Measurements from ENCODE around the gene TJP3.

The TJP3 gene

GRCh38 chr19:3660493-3661219 is 47.5 kb upstream of the TJP3 start:
- TF ChIP-seq NFIC (IDR thresholded peaks at IDR 0.05): no peak
- TF ChIP-seq YY1 (IDR thresholded peaks at IDR 0.05; ENCODE audit: low read depth): no peak
- TF ChIP-seq RAD21 (IDR thresholded peaks at IDR 0.05; ENCODE audit: low read depth): no peak
- TF ChIP-seq USF1 (IDR thresholded peaks at IDR 0.05): no peak
- no peak for TF ChIP-seq TEAD4 (IDR thresholded peaks at IDR 0.05)
- TF ChIP-seq FOXM1 (IDR thresholded peaks at IDR 0.05; ENCODE audit: borderline replicate concordance, low read depth): no peak
- no peak for TF ChIP-seq EGR1 (IDR thresholded peaks at IDR 0.05)
- no peak for TF ChIP-seq MAX (IDR thresholded peaks at IDR 0.05)
- TF ChIP-seq REST (IDR thresholded peaks at IDR 0.05; ENCODE audit: low read depth): no peak
- no peak for TF ChIP-seq CEBPB (IDR thresholded peaks at IDR 0.05)
- TF ChIP-seq CREB1 (IDR thresholded peaks at IDR 0.05; ENCODE audit: low read depth): no peak
- TF ChIP-seq ZBTB7A (IDR thresholded peaks at IDR 0.05; ENCODE audit: low read depth): no peak
- TF ChIP-seq TCF12 (IDR thresholded peaks at IDR 0.05; ENCODE audit: low read depth): no peak
- no peak for TF ChIP-seq EP300 (IDR thresholded peaks at IDR 0.05; ENCODE audit: borderline replicate concordance)
- no peak for TF ChIP-seq TAF1 (IDR thresholded peaks at IDR 0.05; ENCODE audit: low read depth)

GRCh38 chr19:3661284-3662238 is 46.6 kb upstream of the TJP3 start:
- no peak for TF ChIP-seq FOXM1 (IDR thresholded peaks at IDR 0.05; ENCODE audit: borderline replicate concordance, low read depth)
- no peak for TF ChIP-seq RAD21 (IDR thresholded peaks at IDR 0.05; ENCODE audit: low read depth)
- TF ChIP-seq CEBPB (IDR thresholded peaks at IDR 0.05): no peak
- no peak for TF ChIP-seq TEAD4 (IDR thresholded peaks at IDR 0.05)
- no peak for TF ChIP-seq EP300 (IDR thresholded peaks at IDR 0.05; ENCODE audit: borderline replicate concordance)
- TF ChIP-seq TCF12 (IDR thresholded peaks at IDR 0.05; ENCODE audit: low read depth): no peak
- no peak for TF ChIP-seq TAF1 (IDR thresholded peaks at IDR 0.05; ENCODE audit: low read depth)
- no peak for TF ChIP-seq NFIC (IDR thresholded peaks at IDR 0.05)
- no peak for TF ChIP-seq REST (IDR thresholded peaks at IDR 0.05; ENCODE audit: low read depth)
- TF ChIP-seq YY1 (IDR thresholded peaks at IDR 0.05; ENCODE audit: low read depth): no peak
- TF ChIP-seq MAX (IDR thresholded peaks at IDR 0.05): no peak
- no peak for TF ChIP-seq USF1 (IDR thresholded peaks at IDR 0.05)
- no peak for TF ChIP-seq EGR1 (IDR thresholded peaks at IDR 0.05)

GRCh38 chr19:3663838-3664237 is 44.3 kb upstream of the TJP3 start:
- TF ChIP-seq EGR1 (IDR thresholded peaks at IDR 0.05): no peak
- TF ChIP-seq RAD21 (IDR thresholded peaks at IDR 0.05; ENCODE audit: low read depth): no peak

GRCh38 chr19:3664879-3665642 is 43.1 kb upstream of the TJP3 start:
- TF ChIP-seq YY1 (IDR thresholded peaks at IDR 0.05; ENCODE audit: low read depth): no peak
- TF ChIP-seq TEAD4 (IDR thresholded peaks at IDR 0.05): peak; percentile 28; the same call in 1 of the 2 replicates
- TF ChIP-seq TAF1 (IDR thresholded peaks at IDR 0.05; ENCODE audit: low read depth): no peak
- TF ChIP-seq EGR1 (IDR thresholded peaks at IDR 0.05): 0 out of 2 replicates have a peak, but pooled peaks have one; percentile 60
- TF ChIP-seq REST (IDR thresholded peaks at IDR 0.05; ENCODE audit: low read depth): no peak
